Mesenchymal stem cell (in vitro differentiated cells and primary cell): ENCODE results near the gene GTF3C1.

ENCODE experiments used
- DNase-seq: peaks from one replicate; pipeline ENCODE4 v3.0.0-alpha.2; 2013
- H2AFZ ChIP-seq: one replicate; pipeline ENCODE4 v1.6.1; 2013; ENCODE audit warnings: low read depth, mild to moderate bottlenecking, control low read depth, inconsistent platforms, low read length, moderate library complexity
- H2AK5ac ChIP-seq: 2 replicates; pipeline ENCODE4 v1.6.1; 2013; ENCODE audit warnings: low read length, moderate library complexity, mild to moderate bottlenecking, inconsistent platforms; ENCODE audit not compliant: severe bottlenecking
- H2BK120ac ChIP-seq: one replicate; pipeline ENCODE4 v1.6.1; 2013; ENCODE audit warnings: low read depth, mild to moderate bottlenecking, inconsistent platforms, low read length, moderate library complexity
- H2BK12ac ChIP-seq, 2 experiments: one replicate each; pipeline ENCODE4 v1.6.1; 2013; ENCODE audit warnings: inconsistent platforms in 2 of 2, low read length in 2 of 2, mild to moderate bottlenecking in 2 of 2, moderate library complexity in 2 of 2, control low read depth in 1 of 2
- H2BK15ac ChIP-seq: one replicate; pipeline ENCODE4 v1.6.1; 2013; ENCODE audit warnings: mild to moderate bottlenecking, low read depth, inconsistent platforms; ENCODE audit not compliant: poor library complexity, severe bottlenecking
- H2BK5ac ChIP-seq: 2 replicates; pipeline ENCODE4 v1.6.1; 2013; ENCODE audit warnings: low read depth, mild to moderate bottlenecking, low read length, control low read depth, inconsistent platforms; ENCODE audit not compliant: poor library complexity, severe bottlenecking
- H3K14ac ChIP-seq, 2 experiments: one replicate each; pipeline ENCODE4 v1.6.1; 2013; ENCODE audit warnings: inconsistent platforms in 2 of 2, low read length in 2 of 2, control low read depth in 1 of 2, mild to moderate bottlenecking in 1 of 2, moderate library complexity in 1 of 2
- H3K18ac ChIP-seq, 2 experiments: one replicate each; pipeline ENCODE4 v1.6.1; 2013; ENCODE audit warnings: inconsistent platforms in 2 of 2, low read length in 2 of 2, control low read depth in 1 of 2, low read depth in 1 of 2, mild to moderate bottlenecking in 1 of 2
- H3K23ac ChIP-seq, 2 experiments: one replicate each; pipeline ENCODE4 v1.6.1; 2013; ENCODE audit warnings: inconsistent platforms in 2 of 2, low read length in 2 of 2, mild to moderate bottlenecking in 2 of 2, moderate library complexity in 2 of 2, control low read depth in 1 of 2
- H3K27ac ChIP-seq: 2 replicates; pipeline ENCODE4 v1.5.1; 2013; ENCODE audit warnings: mild to moderate bottlenecking, moderate library complexity, low read length, control low read depth, inconsistent platforms; ENCODE audit not compliant: poor library complexity, severe bottlenecking
- H3K27me3 ChIP-seq, 2 experiments: 2 replicates each; pipeline versions ENCODE4 v1.6.1 to v1.7.0; 2013; ENCODE audit warnings: low read length in 2 of 2, mild to moderate bottlenecking in 2 of 2, moderate library complexity in 2 of 2, control low read depth in 1 of 2, inconsistent platforms in 1 of 2; ENCODE audit not compliant: control insufficient read depth in 1 of 2, insufficient read depth in 1 of 2
- H3K36me3 ChIP-seq, 2 experiments: 2 replicates each; pipeline versions ENCODE4 v1.6.1 to v1.7.0; 2013; ENCODE audit warnings: low read length in 2 of 2, control low read depth in 1 of 2, inconsistent platforms in 1 of 2, low read depth in 1 of 2, mild to moderate bottlenecking in 1 of 2; ENCODE audit not compliant: insufficient read depth in 2 of 2, control insufficient read depth in 1 of 2
- H3K4ac ChIP-seq, 2 experiments: one replicate each; pipeline ENCODE4 v1.6.1; 2013; ENCODE audit warnings: inconsistent platforms in 2 of 2, low read length in 2 of 2, mild to moderate bottlenecking in 2 of 2, moderate library complexity in 2 of 2, control low read depth in 1 of 2, low read depth in 1 of 2
- H3K4me1 ChIP-seq: 2 replicates; pipeline ENCODE4 v1.6.1; 2013; ENCODE audit warnings: low read depth, low read length, control low read depth; ENCODE audit not compliant: control insufficient read depth, insufficient read depth
- H3K4me2 ChIP-seq: 2 replicates; pipeline ENCODE4 v1.6.1; 2013; ENCODE audit warnings: low read length, mild to moderate bottlenecking, inconsistent platforms; ENCODE audit not compliant: poor library complexity, severe bottlenecking
- H3K4me3 ChIP-seq, 2 experiments: 2 replicates each; pipeline versions ENCODE4 v1.5.1 to v1.7.0; 2013; ENCODE audit warnings: low read length in 2 of 2, mild to moderate bottlenecking in 2 of 2, control low read depth in 1 of 2, low read depth in 1 of 2; ENCODE audit not compliant: insufficient read depth in 1 of 2
- H3K79me1 ChIP-seq: replicated peaks from 2 replicates; pipeline ENCODE4 v1.6.1; 2013; ENCODE audit warnings: mild to moderate bottlenecking, control low read depth, low read length, inconsistent platforms; ENCODE audit not compliant: poor library complexity, severe bottlenecking
- H3K9ac ChIP-seq: 2 replicates; pipeline ENCODE4 v1.7.0; 2013; ENCODE audit warnings: mild to moderate bottlenecking, low read length, moderate library complexity
- H3K9me3 ChIP-seq: 2 replicates; pipeline ENCODE4 v1.7.0; 2013; ENCODE audit warnings: mild to moderate bottlenecking, low read length; ENCODE audit not compliant: control insufficient read depth
- H4K8ac ChIP-seq: one replicate; pipeline ENCODE4 v1.6.1; 2013; ENCODE audit warnings: inconsistent platforms, mild to moderate bottlenecking, low read length, moderate library complexity
- H4K91ac ChIP-seq: one replicate; pipeline ENCODE4 v1.6.1; 2013; ENCODE audit warnings: mild to moderate bottlenecking, low read length, inconsistent platforms
- WGBS: methylation state at CpG from one replicate; pipeline ENCODE4 v1.1.7; 2013; ENCODE audit warnings: mixed read lengths; 5-methylcytosine and 5-hydroxymethylcytosine counted together

GTF3C1 gene

GRCh38 chr16:27410761-27411160 is 139.0 kb downstream of the GTF3C1 start:
- no peak overlapping the region for H2BK12ac ChIP-seq
- no peak overlapping the region for H2AFZ ChIP-seq
- no peaks in the 10 kb centered on the region for H3K79me1 ChIP-seq
- no peak overlapping the region for H4K91ac ChIP-seq
- no peaks in the 10 kb centered on the region for H3K9me3 ChIP-seq
- no peak overlapping the region for H4K8ac ChIP-seq
- no peak overlapping the region for H3K4me2 ChIP-seq
- no peak overlapping the region for H3K18ac ChIP-seq
- no peak overlapping the region for H3K14ac ChIP-seq
- H3K27ac ChIP-seq: no peak overlapping the region
- no peak overlapping the region for H3K23ac ChIP-seq
- H2BK15ac ChIP-seq: no peak overlapping the region
- H3K4me3 ChIP-seq: no peak overlapping the region
- no peak overlapping the region for H2BK5ac ChIP-seq
- H3K9ac ChIP-seq: no peak overlapping the region
- H3K4me1 ChIP-seq: peaks cover 4% of the 10 kb centered on the region
- no peaks in the 10 kb centered on the region for H3K36me3 ChIP-seq
- no peak overlapping the region for H2BK120ac ChIP-seq
- no peak overlapping the region for H3K4ac ChIP-seq
- peaks cover 0 to 9% of the 10 kb centered on the region in 2 experiments for H3K27me3 ChIP-seq
- no CpG with 5 or more reads among the region's 1 CpG for WGBS
- no peak for DNase-seq
- no peak overlapping the region for H2AK5ac ChIP-seq
